VCaP (cell line): Measurements from ENCODE around the gene STARD9.
A peak's percentile ranks its signal among the peaks of the same experiment; 100 is the strongest.
"Not testable (repeated sequence)": the region's sequence is repeated elsewhere in the genome, so short reads cannot be mapped to it uniquely, and the experiment has no call there.

ENCODE experiments used
- H3K27ac ChIP-seq: fragments of 450-650 bp; 2 replicates; pipeline ENCODE4 v1.5.1; 2017
- CTCF ChIP-seq: fragments of 450-650 bp; conservative IDR thresholded peaks from 2 replicates; pipeline ENCODE4 v1.5.1; 2017; ENCODE audit warnings: mild to moderate bottlenecking, moderate library complexity

Gene STARD9

GRCh38 chr15:42750306-42750705, 174.9 kb downstream of the STARD9 start:
- TF ChIP-seq CTCF = no peak

GRCh38 chr15:42759093-42759492, 183.7 kb downstream of the STARD9 start:
- no peak overlapping the region for H3K27ac ChIP-seq
- no peak for TF ChIP-seq CTCF

More at GRCh38 chr15:42750306-42750705, 174.9 kb downstream of the STARD9 start:
- H3K27ac ChIP-seq = no peak overlapping the region

- no peak for TF ChIP-seq CTCF
- no peak overlapping the region for H3K27ac ChIP-seq
These were observed 185.4 kb downstream of the STARD9 start for GRCh38 chr15:42760759-42761158.

- not testable (repeated sequence) for H3K27ac ChIP-seq
These were observed 186.4 kb downstream of the STARD9 start for GRCh38 chr15:42761813-42762212.

- H3K27ac ChIP-seq = peak overlapping the region; percentile 5; the same call in 1 of the 2 replicates
These were observed 188.8 kb downstream of the STARD9 start for GRCh38 chr15:42764154-42764731.

GRCh38 chr15:42766109-42766508, 190.7 kb downstream of the STARD9 start:
- not testable (repeated sequence) for H3K27ac ChIP-seq
